Peyer's patch (tissue), 4 donors: ENCODE results near the gene ABCA3. TPM values are rescaled to one million over a fixed set of nuclear protein-coding genes. Genes with fewer than 3 reads are reported as not detected.

Source experiments
- DNase-seq, 3 donors: peaks; one replicate each; pipeline ENCODE4 v3.0.0-alpha.2; 2017 to 2019
- H3K27ac ChIP-seq, 4 donors: fragments of 200-600 bp; sonication (generic); one replicate each; pipeline ENCODE4 v1.5.1; 2016 to 2019
- H3K27me3 ChIP-seq, 2 donors: fragments of 200-600 bp; sonication (generic); one replicate each; pipeline ENCODE4 v1.5.1; 2019
- H3K36me3 ChIP-seq, 3 donors: fragments of 200-600 bp; sonication (generic); one replicate each; pipeline ENCODE4 v1.5.1; 2016 to 2019
- H3K4me1 ChIP-seq, 4 donors: fragments of 200-600 bp; sonication (generic); one replicate each; pipeline ENCODE4 v1.5.1; 2016 to 2019
- H3K4me3 ChIP-seq, 4 donors: fragments of 200-600 bp; sonication (generic); 1 replicate in 3 of 4; 2 replicates in 1 of 4; pipeline ENCODE4 v1.5.1; 2016 to 2019; ENCODE audit warnings: mild to moderate bottlenecking in 1 of 4
- H3K9me3 ChIP-seq, 4 donors: fragments of 200-600 bp; sonication (generic); one replicate each; pipeline ENCODE4 v1.5.1; 2016 to 2019; ENCODE audit warnings: mild to moderate bottlenecking in 1 of 4
- POLR2A ChIP-seq, 2 donors: fragments of 450-650 bp; IDR thresholded peaks; one replicate each; pipeline ENCODE4 v1.5.1; 2017; ENCODE audit warnings: antibody characterized with exemption in 2 of 2, mild to moderate bottlenecking in 2 of 2, moderate library complexity in 2 of 2
- total RNA-seq, 4 donors: library from RNA; depleted of rRNA; stranded (reverse); fragments of >200 nt; gene quantifications; one replicate each; pipeline ENCODE4 v1.1.0, GENCODE V29; 2016
- TF ChIP-seq, protein P1 (sequence below), 6 experiments: fragments of 450-650 bp in 4 of 6; fragments of 200-600 bp in 2 of 6; sonication (generic) in 1 of 6; IDR thresholded peaks; one replicate each; pipeline ENCODE4 v1.5.1; 2017 to 2019; ENCODE audit warnings: antibody characterized with exemption in 6 of 6, mild to moderate bottlenecking in 3 of 6, moderate library complexity in 1 of 6

Gene ABCA3
- total RNA-seq, 4 donors from 2014 or later = 3.2 to 6.6 (median 4.6) TPM

DNA sequence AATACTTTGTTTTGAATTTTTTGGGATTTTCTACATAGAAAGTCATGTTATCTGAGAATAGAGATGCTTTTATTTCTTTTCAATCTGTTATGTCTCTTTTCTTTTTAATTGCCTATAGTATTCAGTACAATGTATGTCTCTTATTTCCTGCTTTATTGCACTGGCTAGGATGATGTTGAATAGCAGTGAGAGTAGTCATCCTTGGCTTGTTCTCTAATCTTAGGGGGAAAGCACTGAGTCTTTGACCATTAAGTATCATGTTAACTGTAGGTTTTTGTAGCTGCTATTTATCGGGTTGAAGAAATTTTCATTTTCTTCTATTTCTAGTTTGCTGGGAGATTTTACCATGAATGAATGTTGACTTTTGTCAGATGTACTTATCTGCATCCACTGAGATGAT is 10.0 kb upstream of the ABCA3 start:
- no peak for TF ChIP-seq POLR2A (IDR thresholded peaks at IDR 0.05)
- TF ChIP-seq, protein P1, sequence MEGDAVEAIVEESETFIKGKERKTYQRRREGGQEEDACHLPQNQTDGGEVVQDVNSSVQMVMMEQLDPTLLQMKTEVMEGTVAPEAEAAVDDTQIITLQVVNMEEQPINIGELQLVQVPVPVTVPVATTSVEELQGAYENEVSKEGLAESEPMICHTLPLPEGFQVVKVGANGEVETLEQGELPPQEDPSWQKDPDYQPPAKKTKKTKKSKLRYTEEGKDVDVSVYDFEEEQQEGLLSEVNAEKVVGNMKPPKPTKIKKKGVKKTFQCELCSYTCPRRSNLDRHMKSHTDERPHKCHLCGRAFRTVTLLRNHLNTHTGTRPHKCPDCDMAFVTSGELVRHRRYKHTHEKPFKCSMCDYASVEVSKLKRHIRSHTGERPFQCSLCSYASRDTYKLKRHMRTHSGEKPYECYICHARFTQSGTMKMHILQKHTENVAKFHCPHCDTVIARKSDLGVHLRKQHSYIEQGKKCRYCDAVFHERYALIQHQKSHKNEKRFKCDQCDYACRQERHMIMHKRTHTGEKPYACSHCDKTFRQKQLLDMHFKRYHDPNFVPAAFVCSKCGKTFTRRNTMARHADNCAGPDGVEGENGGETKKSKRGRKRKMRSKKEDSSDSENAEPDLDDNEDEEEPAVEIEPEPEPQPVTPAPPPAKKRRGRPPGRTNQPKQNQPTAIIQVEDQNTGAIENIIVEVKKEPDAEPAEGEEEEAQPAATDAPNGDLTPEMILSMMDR (IDR thresholded peaks at IDR 0.05) = no peak

DNA sequence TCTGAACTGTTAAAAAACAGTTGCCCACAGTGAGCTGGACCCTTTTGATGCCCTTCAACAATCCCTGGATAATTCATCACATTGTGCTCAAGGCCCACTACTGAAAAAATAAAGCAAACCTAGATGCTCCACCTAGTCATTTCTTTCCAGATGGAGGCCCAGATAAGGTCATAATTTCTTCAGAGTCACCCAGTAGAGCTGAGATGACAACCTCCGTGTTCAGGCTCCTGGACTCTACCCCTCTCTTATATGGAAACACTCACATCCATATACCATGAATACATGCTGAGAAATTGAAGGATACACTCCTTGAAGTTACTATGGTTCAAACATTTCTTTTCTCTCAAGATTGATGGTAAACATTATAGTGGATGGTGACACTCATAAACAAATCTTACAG is 2.7 kb upstream of the ABCA3 start:
- H3K27me3 ChIP-seq = peaks cover 0 to 3% of the 10 kb centered on the region in 2 donors
- DNase-seq = no peak

More for the DNA sequence above, 10.0 kb upstream of the ABCA3 start:
- H3K36me3 ChIP-seq = no peaks in the 10 kb centered on the region
- H3K4me1 ChIP-seq = no peaks in the 10 kb centered on the region
- H3K27me3 ChIP-seq = no peaks in the 10 kb centered on the region
- no peak overlapping the region for H3K27ac ChIP-seq
- DNase-seq = no peak
- no peaks in the 10 kb centered on the region for H3K9me3 ChIP-seq
- no peak overlapping the region for H3K4me3 ChIP-seq

DNA sequence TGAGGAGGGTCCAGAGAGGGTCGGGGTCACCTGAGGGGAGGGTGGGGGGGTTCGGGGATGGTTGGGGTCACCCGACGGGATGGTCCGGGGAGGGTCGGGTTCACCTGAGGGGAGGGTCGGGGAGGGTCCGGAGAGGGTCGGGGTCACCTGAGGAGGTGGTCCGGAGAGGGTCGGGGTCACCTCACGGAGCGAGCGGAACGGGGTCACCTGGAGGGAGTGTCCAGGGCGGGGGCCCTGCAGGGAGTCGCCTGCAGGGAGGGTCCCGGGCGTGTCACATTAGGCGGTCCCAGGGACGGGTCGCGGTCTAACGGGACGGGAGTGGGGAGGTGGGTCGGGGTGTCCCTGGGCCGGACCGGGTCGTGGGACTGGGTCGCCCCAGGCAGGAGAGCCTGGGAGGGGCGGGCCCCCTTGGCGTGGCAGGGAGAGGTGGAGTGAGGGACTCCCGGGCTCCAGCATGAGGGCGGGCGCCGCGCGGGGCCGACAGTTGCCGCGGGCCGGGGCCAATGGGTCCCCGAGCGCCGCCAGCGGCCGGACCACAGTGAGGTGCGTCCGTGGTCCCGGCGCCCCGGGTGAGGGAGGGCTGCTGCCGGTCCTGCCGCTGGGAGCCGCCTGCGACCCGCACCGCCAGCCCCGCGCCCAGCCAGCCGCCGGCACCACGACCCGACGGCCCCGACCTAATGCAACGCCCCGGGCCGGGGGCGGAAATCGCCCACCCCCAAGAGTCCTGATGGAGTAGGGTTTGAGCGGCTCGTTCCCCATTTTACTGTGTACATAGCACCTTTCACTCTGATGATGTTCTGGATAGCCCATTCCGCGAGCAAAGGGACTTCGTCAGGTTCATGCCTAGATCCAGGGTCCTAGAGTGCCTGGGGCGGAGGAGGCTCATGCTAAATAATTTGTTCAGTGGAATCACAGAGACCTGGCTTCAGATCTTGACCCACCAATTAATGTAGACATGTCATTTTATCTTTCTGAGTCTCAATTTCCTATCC is 1.2 kb upstream of the ABCA3 start:
- peak in 1 of 3 donors; percentile 49 for DNase-seq
- TF ChIP-seq POLR2A (IDR thresholded peaks at IDR 0.05) = no peak
- TF ChIP-seq, protein P1 (IDR thresholded peaks at IDR 0.05) = no peak
- Histone ChIP-seq H3K4me3 (peak overlapping the region in 1 of 4 donors; percentile 18), H3K36me3 (no peaks in the 10 kb centered on the region), H3K27me3 (peaks cover 0 to 3% of the 10 kb centered on the region in 2 donors), H3K27ac (no peak overlapping the region), H3K4me1 (peaks cover 0 to 23% (median 13%) of the 10 kb centered on the region in 4 donors), H3K9me3 (peaks cover 0 to 5% (median 0%) of the 10 kb centered on the region in 4 donors)

More for the DNA sequence above, 2.7 kb upstream of the ABCA3 start:
- H3K4me3 ChIP-seq = no peak overlapping the region
- TF ChIP-seq, protein P1 (IDR thresholded peaks at IDR 0.05) = no peak
- no peak for TF ChIP-seq POLR2A (IDR thresholded peaks at IDR 0.05)
- H3K9me3 ChIP-seq = peaks cover 0 to 5% (median 0%) of the 10 kb centered on the region in 4 donors
- peaks cover 0 to 23% (median 13%) of the 10 kb centered on the region in 4 donors for H3K4me1 ChIP-seq
- no peak overlapping the region for H3K27ac ChIP-seq
- H3K36me3 ChIP-seq = no peaks in the 10 kb centered on the region

DNA sequence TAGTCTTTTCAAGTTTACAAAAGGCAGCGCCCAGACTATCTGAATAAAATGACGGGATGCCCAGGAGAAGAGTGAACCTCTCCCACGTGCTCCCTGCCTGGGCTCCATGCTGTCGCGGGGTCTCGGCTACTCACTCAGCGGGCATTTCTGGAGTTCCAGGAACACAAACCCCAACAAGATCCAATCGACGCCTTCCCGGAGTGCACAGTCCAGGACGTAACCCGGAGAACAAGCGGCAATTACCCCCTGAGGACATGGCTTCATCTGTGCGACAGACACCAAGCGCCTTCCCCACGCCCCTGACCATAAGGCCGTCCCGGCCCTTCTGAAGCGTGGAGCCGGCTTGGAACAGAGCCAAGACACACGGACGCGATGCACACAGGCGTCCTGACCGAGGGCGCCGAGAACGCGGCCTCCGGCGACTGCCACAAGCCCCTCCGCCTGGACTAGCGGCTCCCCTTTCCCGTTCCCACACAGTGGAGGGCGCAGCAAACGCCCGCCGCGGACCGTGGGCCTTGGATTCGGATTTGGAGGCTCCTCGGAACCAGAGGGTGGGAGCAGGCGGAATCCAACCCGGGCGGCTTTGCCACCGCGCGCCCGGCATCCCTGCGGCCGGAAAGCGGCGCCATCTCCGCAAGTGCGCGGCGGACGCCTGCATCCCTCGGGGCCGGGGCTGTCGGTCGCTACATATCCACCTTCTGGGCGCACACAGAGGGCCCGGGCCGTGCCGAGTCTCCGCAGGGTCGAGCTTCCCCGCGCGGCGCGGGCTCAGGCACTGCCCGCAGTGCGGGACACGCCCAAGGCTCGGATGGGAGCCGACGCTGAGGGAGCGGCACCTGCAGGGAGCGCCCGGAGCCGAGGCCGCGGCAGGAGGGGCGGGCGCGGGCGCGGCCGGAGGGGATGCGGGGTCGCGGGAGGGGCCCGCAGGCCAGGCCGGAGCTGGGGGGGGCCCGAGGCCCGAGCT is 725 bp downstream of the ABCA3 start:
- peaks cover 0 to 23% (median 13%) of the 10 kb centered on the region in 4 donors for H3K4me1 ChIP-seq
- H3K27ac ChIP-seq = peak overlapping the region in 2 of 4 donors; percentile 57 to 60
- peak; percentile 31 to 73 (median 61) for DNase-seq

More for the DNA sequence above, 725 bp downstream of the ABCA3 start:
- Histone ChIP-seq H3K36me3 (no peaks in the 10 kb centered on the region), H3K27me3 (peaks cover 0 to 3% of the 10 kb centered on the region in 2 donors), H3K9me3 (peaks cover 0 to 5% (median 0%) of the 10 kb centered on the region in 4 donors), H3K4me3 (peak overlapping the region; percentile 65 to 80 (median 74))
- TF ChIP-seq POLR2A (IDR thresholded peaks at IDR 0.05) = no peak
- TF ChIP-seq, protein P1 (IDR thresholded peaks at IDR 0.05) = no peak
